GM13976 (cell line): ENCODE results near the gene TMEM135.

Source experiments
- DNase-seq: peaks from one replicate; pipeline ENCODE4 v3.0.0; 2012; ENCODE audit warnings: low spot score
- in situ Hi-C: fragments of 300-500 bp; cut with MboI; formaldehyde crosslinking; loops from one replicate; pipeline ENCODE4 v1.12.0; 2022; ENCODE audit warnings: low sequenced_read_pairs, mixed read lengths, inconsistent platforms; ENCODE audit not compliant: unreplicated experiment
- TF ChIP-seq, protein P1 (sequence below): IDR thresholded peaks from 2 replicates; pipeline ENCODE4 v1.5.1; 2012; ENCODE audit warnings: borderline replicate concordance, mild to moderate bottlenecking; ENCODE audit not compliant: insufficient read depth; ENCODE audit errors: extremely low read depth, missing control alignments, control extremely low read depth

The TMEM135 gene

DNA sequence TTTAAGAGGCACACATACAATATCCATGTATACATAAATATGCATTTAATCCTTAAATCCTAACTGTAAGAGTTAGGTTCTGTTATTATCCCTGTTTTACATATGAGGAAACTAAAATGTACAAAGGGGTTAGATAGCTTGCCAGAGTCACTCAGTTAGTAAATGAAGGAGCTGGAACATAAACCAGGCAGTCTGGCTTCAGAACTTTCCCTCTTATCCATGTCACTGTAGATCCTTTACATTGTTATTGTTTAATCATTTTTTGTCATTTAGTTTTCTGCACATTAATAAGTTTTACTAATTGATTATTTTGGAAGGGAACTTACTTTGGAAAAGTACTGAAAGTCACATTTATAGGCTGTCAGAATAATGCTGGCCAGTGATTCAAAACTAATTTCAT, 282.4 kb downstream of the TMEM135 start:
- in situ Hi-C loops = no loop called here
- TF ChIP-seq, protein P1, sequence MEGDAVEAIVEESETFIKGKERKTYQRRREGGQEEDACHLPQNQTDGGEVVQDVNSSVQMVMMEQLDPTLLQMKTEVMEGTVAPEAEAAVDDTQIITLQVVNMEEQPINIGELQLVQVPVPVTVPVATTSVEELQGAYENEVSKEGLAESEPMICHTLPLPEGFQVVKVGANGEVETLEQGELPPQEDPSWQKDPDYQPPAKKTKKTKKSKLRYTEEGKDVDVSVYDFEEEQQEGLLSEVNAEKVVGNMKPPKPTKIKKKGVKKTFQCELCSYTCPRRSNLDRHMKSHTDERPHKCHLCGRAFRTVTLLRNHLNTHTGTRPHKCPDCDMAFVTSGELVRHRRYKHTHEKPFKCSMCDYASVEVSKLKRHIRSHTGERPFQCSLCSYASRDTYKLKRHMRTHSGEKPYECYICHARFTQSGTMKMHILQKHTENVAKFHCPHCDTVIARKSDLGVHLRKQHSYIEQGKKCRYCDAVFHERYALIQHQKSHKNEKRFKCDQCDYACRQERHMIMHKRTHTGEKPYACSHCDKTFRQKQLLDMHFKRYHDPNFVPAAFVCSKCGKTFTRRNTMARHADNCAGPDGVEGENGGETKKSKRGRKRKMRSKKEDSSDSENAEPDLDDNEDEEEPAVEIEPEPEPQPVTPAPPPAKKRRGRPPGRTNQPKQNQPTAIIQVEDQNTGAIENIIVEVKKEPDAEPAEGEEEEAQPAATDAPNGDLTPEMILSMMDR = no peak
- DNase-seq = no peak

DNA sequence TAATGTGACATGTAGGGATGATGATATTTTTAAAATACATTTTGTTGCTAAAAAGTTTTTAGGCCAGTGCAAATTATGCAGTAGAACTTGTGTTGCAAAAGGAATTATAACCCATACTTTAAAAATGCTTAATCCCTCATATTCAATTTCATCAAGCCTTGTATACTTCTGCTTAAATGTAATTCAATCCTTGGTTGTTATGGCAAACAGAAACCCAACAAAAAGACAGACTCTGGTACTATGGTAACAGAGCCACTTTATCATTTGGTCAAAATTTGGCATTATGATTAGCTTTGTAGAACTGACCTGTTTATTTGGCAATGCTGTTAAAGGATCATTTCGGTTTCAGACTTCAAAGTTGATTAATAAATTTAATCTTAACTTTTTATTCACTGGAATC, 284.8 kb downstream of the TMEM135 start:
- no peak for DNase-seq
- in situ Hi-C loops = no loop called here
- TF ChIP-seq, protein P1 = no peak

DNA sequence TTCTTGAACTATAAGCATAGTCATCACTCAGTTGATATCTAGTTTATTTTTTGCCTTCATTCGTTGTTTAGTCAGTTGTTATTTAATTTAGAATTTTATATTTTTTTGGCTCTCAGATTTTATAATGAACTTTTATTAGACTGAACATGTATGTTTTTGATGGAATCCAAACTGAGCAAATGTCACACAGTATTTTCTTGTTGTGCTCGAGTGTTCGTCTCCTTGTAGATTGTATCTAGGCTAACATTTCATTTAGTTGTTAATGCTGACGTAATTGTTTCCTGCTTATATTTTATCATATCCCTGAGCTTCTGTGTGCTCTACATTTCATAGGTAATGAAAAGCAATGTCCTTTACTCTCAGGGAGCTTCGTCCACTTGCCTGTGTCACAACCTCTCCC, 286.2 kb downstream of the TMEM135 start:
- TF ChIP-seq, protein P1 = no peak
- in situ Hi-C loops = no loop called here
- DNase-seq = no peak

DNA sequence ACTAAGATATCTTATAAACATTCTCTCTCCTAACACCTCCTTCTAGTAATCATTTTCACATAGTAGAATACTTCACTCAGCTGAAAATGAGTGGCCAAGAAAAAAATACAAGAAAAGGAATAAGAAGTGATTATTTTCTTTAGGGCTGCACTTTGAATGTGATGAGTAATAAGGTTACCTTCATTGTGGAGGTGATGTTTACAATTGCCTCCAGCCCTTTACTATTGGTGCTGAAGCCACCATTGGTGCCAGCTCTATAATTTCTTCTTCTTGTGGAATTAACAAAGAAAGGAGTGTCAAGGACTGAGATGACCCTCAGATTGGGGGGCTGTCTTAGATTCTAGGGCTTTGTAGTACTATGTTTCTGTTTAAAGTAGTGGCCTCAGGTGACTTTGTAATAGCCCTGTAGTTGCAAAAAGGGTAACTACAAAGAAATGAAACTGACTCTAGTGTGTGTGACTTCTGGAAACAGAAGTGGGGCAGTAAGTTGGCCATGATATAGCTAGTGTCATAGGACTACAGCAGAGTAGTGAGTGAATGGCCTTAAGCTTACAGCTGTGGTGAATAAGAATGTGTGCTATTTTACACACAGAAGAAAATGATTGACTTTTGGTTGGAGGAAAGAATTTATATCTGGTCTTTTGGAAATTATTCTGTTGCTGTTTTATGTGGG, 287.2 kb downstream of the TMEM135 start:
- in situ Hi-C loops = no loop called here
- DNase-seq = no peak

DNA sequence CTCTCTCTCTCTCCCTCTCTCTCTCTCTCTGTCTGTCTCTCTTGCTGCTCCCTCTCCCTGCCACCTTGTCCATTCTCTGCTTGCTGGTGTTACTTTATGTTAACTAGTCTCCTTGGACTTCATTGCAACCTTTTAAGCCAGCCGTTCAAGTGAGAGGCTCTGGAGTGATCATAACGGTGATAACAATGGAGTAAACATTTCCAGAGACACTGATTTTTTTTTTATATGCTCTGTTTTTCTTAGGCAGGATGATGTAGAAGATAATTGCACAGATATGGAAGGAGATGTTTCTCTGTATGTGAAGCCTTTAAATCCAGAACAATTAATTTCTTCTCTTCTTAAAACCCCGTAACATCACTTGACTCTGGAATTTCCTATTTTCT, 287.7 kb downstream of the TMEM135 start:
- no peak for DNase-seq
- TF ChIP-seq, protein P1 = no peak
- in situ Hi-C loops = no loop called here

More for the DNA sequence above, 287.2 kb downstream of the TMEM135 start:
- TF ChIP-seq, protein P1 = no peak

DNA sequence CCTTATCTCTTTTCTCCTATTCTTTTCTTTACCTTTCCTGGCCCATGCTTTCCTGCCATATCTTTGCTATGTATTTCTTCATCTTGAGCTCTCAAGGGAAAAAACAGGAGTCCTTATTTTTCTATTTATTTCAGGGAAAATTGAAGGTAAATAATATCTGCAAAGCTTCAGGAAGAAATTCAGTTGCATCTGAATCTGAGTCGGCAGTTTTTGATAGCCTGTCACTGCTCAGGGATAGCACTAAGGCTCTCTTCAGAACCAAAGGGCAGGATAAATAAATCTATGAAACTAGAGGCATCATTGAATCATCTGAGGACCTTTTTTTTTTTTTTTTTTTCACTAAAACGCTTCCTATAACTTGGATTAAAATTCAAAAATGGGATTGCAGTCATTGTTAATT, 288.9 kb downstream of the TMEM135 start:
- TF ChIP-seq, protein P1 = no peak
- in situ Hi-C loops = no loop called here
- no peak for DNase-seq
